Kidney (tissue), 14 donors: ENCODE data around the gene ZNF512B. TPM values are rescaled to one million over a fixed set of nuclear protein-coding genes. Genes with fewer than 3 reads are reported as not detected.

ENCODE experiments used
- DNase-seq, 5 donors: peaks; one replicate each; pipeline ENCODE4 v3.0.0-alpha.2; 2013 to 2020
- FAIRE-seq: peaks from 2 replicates; lab custom pipeline; 2012; peaks lifted over from hg19 to GRCh38; lab: Jason Lieb, UNC
- H3K27ac ChIP-seq, 2 donors: one replicate each; pipeline ENCODE4 v1.7.0; 2013; ENCODE audit warnings: low read depth in 2 of 2, low read length in 2 of 2, inconsistent platforms in 1 of 2
- H3K27me3 ChIP-seq: one replicate; pipeline ENCODE4 v1.7.1; 2013; ENCODE audit warnings: low read length, inconsistent platforms; ENCODE audit not compliant: control insufficient read depth, insufficient read depth
- H3K36me3 ChIP-seq, 3 donors: one replicate each; pipeline versions ENCODE4 v1.7.0 to v1.7.1; 2013; ENCODE audit warnings: low read length in 3 of 3, control low read depth in 1 of 3, inconsistent platforms in 1 of 3; ENCODE audit not compliant: insufficient read depth in 3 of 3, control insufficient read depth in 2 of 3
- H3K4me1 ChIP-seq, 3 donors: one replicate each; pipeline versions ENCODE4 v1.7.0 to v1.7.1; 2013; ENCODE audit warnings: low read length in 3 of 3, inconsistent platforms in 1 of 3, low read depth in 1 of 3; ENCODE audit not compliant: control insufficient read depth in 2 of 3, insufficient read depth in 2 of 3
- H3K4me3 ChIP-seq, 3 donors: one replicate each; pipeline versions ENCODE4 v1.7.0 to v1.8.1; 2013; ENCODE audit warnings: low read length in 3 of 3, control low read depth in 1 of 3, inconsistent platforms in 1 of 3
- H3K9ac ChIP-seq, 3 donors: one replicate each; pipeline versions ENCODE4 v1.7.0 to v1.7.1; 2013; ENCODE audit warnings: low read length in 3 of 3, control low read depth in 1 of 3, inconsistent platforms in 1 of 3
- H3K9me3 ChIP-seq, 3 donors: one replicate each; pipeline versions ENCODE4 v1.7.0 to v1.7.1; 2013; ENCODE audit warnings: low read length in 3 of 3, control low read depth in 1 of 3, inconsistent platforms in 1 of 3; ENCODE audit not compliant: control insufficient read depth in 2 of 3, insufficient read depth in 1 of 3
- CTCF ChIP-seq: IDR thresholded peaks from 3 replicates; pipeline ENCODE4 v1.5.1; 2012; ENCODE audit warnings: mild to moderate bottlenecking, moderate library complexity, borderline replicate concordance; ENCODE audit not compliant: insufficient read depth; ENCODE audit errors: extremely low read depth
- intact Hi-C: fragments of 100-400 bp; cut with DNase I; formaldehyde crosslinking; loops from one replicate; pipeline ENCODE4 v1.11.1; 2022
- polyA plus RNA-seq: library from polyadenylated mRNA; stranded (reverse); fragments of 350-450 nt; fragmentation: Illumina TruSeq; extraction: RNeasy Lipid Tissue Mini Kit (QIAGEN cat#74804); gene quantifications from one replicate; pipeline ENCODE4 v1.2.3, GENCODE V29; 2014; ENCODE audit warnings: low read depth, low replicate concordance; ENCODE audit not compliant: insufficient read depth
- total RNA-seq: library from RNA; stranded (reverse); fragmentation: NEBNext Ultra II Directional; extraction: Animal tissue kit (Norgen Biotek cat#: 25700); gene quantifications from one replicate; pipeline ENCODE4 v1.2.1, GENCODE V29; 2021
- donor health status: control.
- donor health status: control.
- donor health status: control.
- donor health status: control.
- donor health status: control.
- donor health status: DM: yes; HTN: yes; CAD: no.
- donor health status: Normal renal cell carcinoma (clear cell type).

ZNF512B gene
- total and polyA plus RNA-seq, 2 donors from 2014 or later, result 8.6 to 19.2 TPM

- intact Hi-C loops, result no loop called here
- no peak overlapping the region for H3K27ac ChIP-seq
- TF ChIP-seq CTCF, result no peak
Measured at GRCh38 chr20:63942969-63943807, 26.5 kb downstream of the ZNF512B start.

GRCh38 chr20:63942250-63942951 lies 27.3 kb downstream of the ZNF512B start:
- no peak overlapping the region for H3K4me3 ChIP-seq
- no peak for TF ChIP-seq CTCF
- no peaks in the 10 kb centered on the region for H3K27me3 ChIP-seq
- no peak overlapping the region for H3K9ac ChIP-seq
- no peaks in the 10 kb centered on the region for H3K4me1 ChIP-seq
- intact Hi-C loops, result no loop called here
- no peak overlapping the region for H3K27ac ChIP-seq
- H3K36me3 ChIP-seq, result peaks cover 0 to 28% (median 7%) of the 10 kb centered on the region in 3 donors
- FAIRE-seq (no peak), DNase-seq (peak in 2 of 5 donors; percentile 65 to 77)
- no peaks in the 10 kb centered on the region for H3K9me3 ChIP-seq

More at GRCh38 chr20:63942969-63943807, 26.5 kb downstream of the ZNF512B start:
- Histone ChIP-seq H3K4me1 (peaks cover 0 to 3% (median 0%) of the 10 kb centered on the region in 3 donors), H3K9ac (no peak overlapping the region), H3K9me3 (no peaks in the 10 kb centered on the region), H3K27me3 (no peaks in the 10 kb centered on the region), H3K36me3 (peaks cover 0 to 28% (median 7%) of the 10 kb centered on the region in 3 donors), H3K4me3 (no peak overlapping the region)
- no peak for FAIRE-seq
- peak in 2 of 5 donors; percentile 41 to 76 for DNase-seq

- H3K4me3 ChIP-seq, result no peak overlapping the region
- peak overlapping the region in 1 of 2 donors; percentile 9 for H3K27ac ChIP-seq
- H3K4me1 ChIP-seq, result no peaks in the 10 kb centered on the region
- peaks cover 0 to 28% (median 7%) of the 10 kb centered on the region in 3 donors for H3K36me3 ChIP-seq
- no peak overlapping the region for H3K9ac ChIP-seq
- no peak for TF ChIP-seq CTCF
- DNase-seq (peak in 2 of 5 donors; percentile 64 to 92), FAIRE-seq (no peak)
- intact Hi-C loops, result no loop called here
- no peaks in the 10 kb centered on the region for H3K27me3 ChIP-seq
- H3K9me3 ChIP-seq, result no peaks in the 10 kb centered on the region
Measured at GRCh38 chr20:63941282-63942081, 28.2 kb downstream of the ZNF512B start.
